ENCODE results near the gene FBXO34. TPM values are rescaled to one million over a fixed set of nuclear protein-coding genes. Genes with fewer than 3 reads are reported as not detected.
A peak's percentile ranks its signal among the peaks of the same experiment; 100 is the strongest.

FBXO34 gene
- total and polyA plus RNA-seq, 9 of the 15 experiments (the other 6 are each of a cell fraction or from before 2014, with no cell fraction given), result 6.3 to 24.9 (median 16.2) TPM

DNA sequence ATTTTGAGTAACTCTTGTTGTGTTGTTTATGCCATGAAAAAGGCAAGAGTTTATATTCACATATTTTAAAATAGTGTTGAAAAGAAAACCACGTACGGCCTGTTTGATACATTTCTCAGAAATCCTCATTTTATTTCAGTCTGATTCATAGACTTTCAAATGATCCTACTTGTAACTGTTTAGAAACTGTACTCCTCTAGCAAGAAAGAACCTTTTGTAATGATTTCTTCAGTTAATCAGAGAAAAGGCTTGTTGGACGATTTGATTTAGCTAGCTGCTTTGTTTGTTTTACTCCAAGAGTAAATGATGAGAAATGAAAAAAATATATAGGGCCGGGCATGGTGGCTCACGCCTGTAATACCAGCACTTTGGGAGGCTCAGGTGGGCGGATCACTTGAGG, 17.2 kb downstream of the FBXO34 start:
- ChIA-PET POLR2A (no interaction called here), CTCF (ENCODE audit: low intra/inter-chr PET ratio) (no interaction called here)
- TF ChIP-seq ZBED1 (IDR thresholded peaks at IDR 0.05) (no peak), PHTF2 (CRISPR knock-in tag; IDR thresholded peaks at IDR 0.05) (no peak), YBX1 (IDR thresholded peaks at IDR 0.05) (no peak), SPI1 (IDR thresholded peaks at IDR 0.05; ENCODE audit: borderline replicate concordance, low read depth, low read length) (no peak)
- H3K9me1 ChIP-seq (ENCODE audit: control insufficient read depth, insufficient read depth, low read length), result no peaks in the 10 kb centered on the region
- H3K36me3 ChIP-seq (ENCODE audit: control insufficient read depth, insufficient read depth, low read length), result no peaks in the 10 kb centered on the region
- intact Hi-C loops (cut with micrococcal nuclease), result no loop called here
- H3K27me3 ChIP-seq (ENCODE audit: control insufficient read depth in 2 of 2, insufficient read depth in 2 of 2, low read length in 2 of 2), result no peaks in the 10 kb centered on the region
- H3K9ac ChIP-seq (ENCODE audit: insufficient read depth in 1 of 2, low read depth in 2 of 2, low read length in 2 of 2), result no peak overlapping the region
- ATAC-seq (no peak), FAIRE-seq (no peak), DNase-seq (ENCODE audit: extremely low read depth in 1 of 4, low spot score in 3 of 4) (no peak)
- WGBS (ENCODE audit: insufficient coverage, low coverage, missing lambda C conversion rate), result 87% methylated on average over 6 of the region's 6 CpGs
- no peaks in the 10 kb centered on the region for H4K20me1 ChIP-seq (replicated peaks; ENCODE audit: control insufficient read depth, insufficient read depth, low read length)
- no peak overlapping the region for H3K27ac ChIP-seq (ENCODE audit: extremely low read depth, low read depth, low read length)
- no peak overlapping the region for H2AFZ ChIP-seq (ENCODE audit: low read depth, low read length)
- peaks cover 81% of the 10 kb centered on the region for H3K79me2 ChIP-seq (ENCODE audit: control insufficient read depth, insufficient read depth, low read length)
- no peak overlapping the region for H3K4me3 ChIP-seq
- no peaks in the 10 kb centered on the region; a peak in 1 of 5 replicates for H3K4me1 ChIP-seq (replicated peaks in 1 of 2; ENCODE audit: control insufficient read depth in 2 of 2, insufficient read depth in 2 of 2, low read length in 2 of 2)
- in situ Hi-C loops (cut with MboI), result no loop called here
- no peak overlapping the region for H3K4me2 ChIP-seq (ENCODE audit: insufficient read depth, low read length)
- no peaks in the 10 kb centered on the region for H3K9me3 ChIP-seq (replicated peaks; ENCODE audit: control insufficient read depth, insufficient read depth, low read depth, low read length)
- BruUV-seq (replicated peaks), result no TSS peak

DNA sequence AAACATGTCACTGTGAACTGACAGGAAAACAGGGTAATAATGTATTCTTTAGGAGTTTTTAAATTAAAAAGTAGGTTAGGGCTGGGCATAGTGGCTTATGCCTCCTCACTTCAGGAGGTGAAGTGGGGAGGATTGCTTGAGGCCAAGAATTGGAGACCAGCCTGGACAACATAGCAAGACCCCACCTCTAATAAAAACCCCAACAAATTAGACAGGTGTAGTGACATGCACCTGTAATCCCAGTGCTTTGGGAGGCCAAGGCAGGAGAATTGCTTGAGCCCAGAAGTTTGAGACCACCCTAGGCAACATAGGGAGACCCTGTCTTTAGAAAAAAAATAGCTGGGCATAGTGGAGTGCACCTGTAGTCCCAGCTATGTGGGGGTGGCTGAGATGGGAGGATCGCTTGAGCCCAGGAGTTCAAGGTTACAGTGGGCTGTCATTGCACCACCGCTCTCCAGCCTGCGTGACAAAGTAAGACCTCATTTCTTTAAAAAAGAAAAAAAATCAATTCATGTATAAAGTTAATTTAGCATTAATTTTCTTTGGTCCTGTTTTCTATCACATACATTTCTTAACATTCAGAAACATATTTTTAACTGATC, 20.4 kb downstream of the FBXO34 start:
- Histone ChIP-seq H3K4me1 (replicated peaks in 1 of 2; ENCODE audit: control insufficient read depth in 2 of 2, insufficient read depth in 2 of 2, low read length in 2 of 2) (no peaks in the 10 kb centered on the region), H3K36me3 (ENCODE audit: control insufficient read depth, insufficient read depth, low read length) (no peaks in the 10 kb centered on the region), H3K9ac (ENCODE audit: insufficient read depth in 1 of 2, low read depth in 2 of 2, low read length in 2 of 2) (no peak overlapping the region), H4K20me1 (replicated peaks; ENCODE audit: control insufficient read depth, insufficient read depth, low read length) (peaks cover 4% of the 10 kb centered on the region; the same call in 1 of the 2 replicates), H3K9me3 (replicated peaks; ENCODE audit: control insufficient read depth, insufficient read depth, low read depth, low read length) (no peaks in the 10 kb centered on the region), H3K27me3 (ENCODE audit: control insufficient read depth in 2 of 2, insufficient read depth in 2 of 2, low read length in 2 of 2) (no peaks in the 10 kb centered on the region), H3K4me3 (no peak overlapping the region), H3K4me2 (ENCODE audit: insufficient read depth, low read length) (no peak overlapping the region), H3K9me1 (ENCODE audit: control insufficient read depth, insufficient read depth, low read length) (no peaks in the 10 kb centered on the region), H3K79me2 (ENCODE audit: control insufficient read depth, insufficient read depth, low read length) (peaks cover 75% of the 10 kb centered on the region), H3K27ac (ENCODE audit: extremely low read depth, low read depth, low read length) (no peak overlapping the region), H2AFZ (ENCODE audit: low read depth, low read length) (no peak overlapping the region)
- CTCF ChIA-PET (ENCODE audit: low intra/inter-chr PET ratio), result no interaction called here
- intact Hi-C loops (cut with micrococcal nuclease), result no loop called here
- no TSS peak for BruUV-seq (replicated peaks)
- peak; percentile 26; the same call in 1 of the 2 replicates for TF ChIP-seq ZNF121 (CRISPR knock-in tag; conservative IDR thresholded peaks at IDR 0.05)
- no peak for TF ChIP-seq GABPA (tag; conservative IDR thresholded peaks at IDR 0.05; ENCODE audit: low read depth)
- TF ChIP-seq, protein P1, sequence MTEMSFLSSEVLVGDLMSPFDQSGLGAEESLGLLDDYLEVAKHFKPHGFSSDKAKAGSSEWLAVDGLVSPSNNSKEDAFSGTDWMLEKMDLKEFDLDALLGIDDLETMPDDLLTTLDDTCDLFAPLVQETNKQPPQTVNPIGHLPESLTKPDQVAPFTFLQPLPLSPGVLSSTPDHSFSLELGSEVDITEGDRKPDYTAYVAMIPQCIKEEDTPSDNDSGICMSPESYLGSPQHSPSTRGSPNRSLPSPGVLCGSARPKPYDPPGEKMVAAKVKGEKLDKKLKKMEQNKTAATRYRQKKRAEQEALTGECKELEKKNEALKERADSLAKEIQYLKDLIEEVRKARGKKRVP (CRISPR knock-in tag; IDR thresholded peaks at IDR 0.05), result no peak
- TF ChIP-seq NCOA2 (IDR thresholded peaks at IDR 0.05; ENCODE audit: partially characterized antibody in 2 of 2), result no peak
- TF ChIP-seq, protein P2, sequence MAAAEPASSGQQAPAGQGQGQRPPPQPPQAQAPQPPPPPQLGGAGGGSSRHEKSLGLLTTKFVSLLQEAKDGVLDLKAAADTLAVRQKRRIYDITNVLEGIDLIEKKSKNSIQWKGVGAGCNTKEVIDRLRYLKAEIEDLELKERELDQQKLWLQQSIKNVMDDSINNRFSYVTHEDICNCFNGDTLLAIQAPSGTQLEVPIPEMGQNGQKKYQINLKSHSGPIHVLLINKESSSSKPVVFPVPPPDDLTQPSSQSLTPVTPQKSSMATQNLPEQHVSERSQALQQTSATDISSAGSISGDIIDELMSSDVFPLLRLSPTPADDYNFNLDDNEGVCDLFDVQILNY (CRISPR knock-in tag; IDR thresholded peaks at IDR 0.05), result no peak
- no peak for TF ChIP-seq HNRNPLL (IDR thresholded peaks at IDR 0.05; ENCODE audit: low read depth, low read length, poor library complexity, severe bottlenecking)
- no peak for TF ChIP-seq ZNF134 (CRISPR knock-in tag; conservative IDR thresholded peaks at IDR 0.05)
- in situ Hi-C loops (cut with MboI), result no loop called here
- FAIRE-seq, result no peak
- no peak for ATAC-seq
- POLR2A ChIA-PET, result no interaction called here
- WGBS (ENCODE audit: insufficient coverage, low coverage, missing lambda C conversion rate), result no CpG with 5 or more reads among the region's 3 CpGs
- no peak for DNase-seq (ENCODE audit: extremely low read depth in 1 of 4, low spot score in 3 of 4)
